GM18870 (cell line): ENCODE results near the gene NINJ2.

ENCODE experiments used
- ATAC-seq: cut with Tn5 transposase; IDR thresholded peaks from one replicate; pipeline ENCODE4 v1.9.1; 2021; ENCODE audit warnings: moderate library complexity; ENCODE audit not compliant: unreplicated experiment

Gene NINJ2

GRCh38 chr12:535396-535795 lies 127.8 kb downstream of the NINJ2 start:
- ATAC-seq: no peak

GRCh38 chr12:534216-534615 lies 129.0 kb downstream of the NINJ2 start:
- no peak for ATAC-seq

DNA sequence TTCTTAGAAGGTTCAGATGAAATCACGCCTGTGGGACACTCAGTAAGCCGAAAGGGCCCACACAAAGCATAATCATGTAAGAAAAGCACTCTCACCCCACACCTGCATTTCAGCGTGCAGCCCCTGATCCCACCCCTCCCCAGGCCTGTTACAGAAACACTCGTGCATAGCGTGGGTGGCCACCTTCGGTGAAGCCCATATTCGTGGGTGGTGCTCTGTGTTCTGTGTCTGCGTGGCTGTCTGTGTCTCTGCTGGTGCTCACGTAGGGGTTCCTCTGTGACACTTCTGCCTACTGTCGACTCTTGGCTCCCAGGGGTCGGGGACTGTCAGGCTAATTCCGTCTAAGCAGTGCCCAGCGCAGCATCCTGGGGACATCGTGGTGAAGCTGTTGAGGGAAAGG lies 129.5 kb downstream of the NINJ2 start:
- no peak for ATAC-seq

DNA sequence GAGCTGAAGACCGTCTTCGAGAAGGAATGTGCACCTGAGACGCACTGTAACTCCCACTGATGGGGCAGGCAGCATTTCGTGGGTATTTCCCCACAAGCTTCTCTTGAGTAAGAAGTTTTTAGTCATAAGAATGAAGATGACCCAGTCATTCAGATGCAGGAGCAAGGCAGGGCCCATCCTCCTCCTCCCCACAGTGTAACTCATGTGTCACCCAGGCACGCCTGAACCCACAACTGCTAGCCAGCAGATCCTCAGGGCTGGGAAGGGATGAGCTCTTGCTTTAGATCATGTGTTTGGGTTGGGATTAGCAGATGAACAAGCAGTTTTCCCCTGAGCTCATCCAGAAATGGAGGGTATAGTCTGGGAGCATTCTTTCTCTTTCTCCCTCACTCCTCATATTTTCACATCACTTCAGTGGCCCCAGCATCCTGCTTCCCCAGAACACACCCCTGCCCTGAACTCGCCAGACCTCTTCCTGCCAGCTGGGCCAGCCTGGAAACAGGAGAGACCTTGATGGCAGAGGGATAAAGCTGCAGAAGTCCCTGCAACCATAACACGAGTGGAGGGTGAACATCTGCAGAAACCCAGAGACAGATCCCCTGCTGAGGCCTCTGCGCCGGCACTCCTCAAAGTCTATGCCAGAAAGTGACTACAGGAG lies 130.2 kb downstream of the NINJ2 start:
- ATAC-seq: no peak

DNA sequence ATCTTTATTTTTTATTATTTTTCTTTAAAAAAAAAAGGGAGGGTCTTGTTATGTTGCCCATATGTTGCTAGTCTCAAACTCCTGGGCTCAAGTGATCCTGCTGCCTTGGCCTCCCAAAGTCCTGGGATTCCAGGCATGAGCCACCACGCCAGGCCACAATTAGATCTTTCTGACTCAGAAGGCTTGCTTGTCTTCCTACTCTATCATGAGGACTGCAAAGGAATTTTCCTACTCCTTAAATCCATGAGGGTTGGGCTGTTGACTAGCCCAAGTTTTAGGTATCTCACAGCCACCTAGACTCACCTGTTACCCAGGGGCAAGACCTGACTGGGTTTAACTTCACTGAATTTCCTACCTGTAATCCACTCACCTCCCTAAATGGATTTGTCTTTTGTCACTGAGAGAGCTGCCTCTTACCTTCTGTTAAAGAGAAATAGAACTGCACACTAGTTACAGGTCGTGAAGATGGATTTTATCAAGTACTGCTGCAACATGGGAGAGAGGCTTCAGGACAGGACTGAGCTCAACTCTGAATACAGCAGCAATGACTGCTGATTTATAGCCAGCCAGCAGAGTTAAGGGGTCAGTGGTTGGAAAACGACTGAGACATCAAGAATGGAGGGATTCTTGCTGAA lies 131.2 kb downstream of the NINJ2 start:
- ATAC-seq: no peak

GRCh38 chr12:530821-531220 lies 132.4 kb downstream of the NINJ2 start:
- ATAC-seq: no peak

GRCh38 chr12:530308-530707 lies 132.9 kb downstream of the NINJ2 start:
- no peak for ATAC-seq

GRCh38 chr12:527729-528128 lies 135.5 kb downstream of the NINJ2 start:
- ATAC-seq: no peak

- ATAC-seq: no peak
These were observed 136.0 kb downstream of the NINJ2 start for GRCh38 chr12:527241-527640.

DNA sequence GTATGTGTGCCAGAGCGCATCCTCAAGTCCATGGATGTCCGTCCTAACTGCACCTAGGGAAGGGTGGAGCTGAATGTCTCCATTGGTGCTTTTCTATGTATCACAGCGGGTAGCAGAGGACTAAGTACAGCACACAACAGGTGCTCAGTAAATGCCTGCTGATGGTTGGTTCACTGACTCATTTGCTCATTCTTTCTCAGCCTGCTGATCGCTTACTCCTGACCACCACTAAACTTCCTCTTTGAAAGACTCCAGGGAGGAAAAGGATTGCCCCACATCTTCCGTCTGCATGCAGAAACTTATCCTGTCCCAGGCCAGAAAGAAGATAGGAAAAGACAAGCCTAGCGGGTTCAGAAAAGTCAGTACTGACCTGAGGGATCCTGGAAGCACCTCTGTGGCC lies 137.2 kb downstream of the NINJ2 start:
- ATAC-seq: no peak

- ATAC-seq: no peak
These were observed 138.9 kb downstream of the NINJ2 start for GRCh38 chr12:524167-524951.

GRCh38 chr12:522692-523378 lies 140.4 kb downstream of the NINJ2 start:
- no peak for ATAC-seq

GRCh38 chr12:520119-520518 lies 143.1 kb downstream of the NINJ2 start:
- no peak for ATAC-seq

GRCh38 chr12:517538-517937 lies 145.7 kb downstream of the NINJ2 start:
- no peak for ATAC-seq
